Effector memory CD4-positive, alpha-beta T cell (primary cell): ENCODE data around the gene P2RX3.
"Not testable (repeated sequence)": the region's sequence is repeated elsewhere in the genome, so short reads cannot be mapped to it uniquely, and the experiment has no call there.

Experiments used
- DNase-seq, 3 donors: peaks; one replicate each; pipeline ENCODE4 v3.0.0-alpha.2; 2020
- H3K27ac ChIP-seq: 2 replicates; pipeline ENCODE4 v1.7.0; 2013; ENCODE audit warnings: mild to moderate bottlenecking, low read length, moderate library complexity; ENCODE audit not compliant: insufficient read depth, poor library complexity, severe bottlenecking
- H3K27me3 ChIP-seq: replicated peaks from 2 replicates; pipeline ENCODE4 v1.7.0; 2013; ENCODE audit warnings: mild to moderate bottlenecking, low read length; ENCODE audit not compliant: insufficient read depth, control insufficient read depth, poor library complexity, severe bottlenecking
- H3K36me3 ChIP-seq: 2 replicates; pipeline ENCODE4 v1.7.0; 2013; ENCODE audit warnings: mild to moderate bottlenecking, low read length, moderate library complexity; ENCODE audit not compliant: control insufficient read depth, insufficient read depth
- H3K4me1 ChIP-seq: 2 replicates; pipeline ENCODE4 v1.7.0; 2013; ENCODE audit warnings: low read length, mild to moderate bottlenecking; ENCODE audit not compliant: control insufficient read depth, insufficient read depth, poor library complexity, severe bottlenecking
- H3K4me3 ChIP-seq: 2 replicates; pipeline ENCODE4 v1.7.0; 2013; ENCODE audit warnings: low read length, low read depth, mild to moderate bottlenecking; ENCODE audit not compliant: insufficient read depth, poor library complexity, severe bottlenecking
- H3K9me3 ChIP-seq: 2 replicates; pipeline ENCODE4 v1.7.0; 2013; ENCODE audit warnings: mild to moderate bottlenecking, low read length, moderate library complexity; ENCODE audit not compliant: control insufficient read depth

P2RX3 gene

GRCh38 chr11:57358991-57359390 lies 20.8 kb downstream of the P2RX3 start:
- no peaks in the 10 kb centered on the region for H3K27me3 ChIP-seq
- H3K36me3 ChIP-seq: no peaks in the 10 kb centered on the region
- H3K4me3 ChIP-seq: no peak overlapping the region
- no peak for DNase-seq
- no peak overlapping the region for H3K27ac ChIP-seq
- no peaks in the 10 kb centered on the region for H3K9me3 ChIP-seq
- H3K4me1 ChIP-seq: no peaks in the 10 kb centered on the region

GRCh38 chr11:57359396-57359795 lies 21.2 kb downstream of the P2RX3 start:
- Histone ChIP-seq H3K36me3 (no peaks in the 10 kb centered on the region), H3K4me3 (no peak overlapping the region), H3K9me3 (no peaks in the 10 kb centered on the region), H3K4me1 (no peaks in the 10 kb centered on the region), H3K27ac (no peak overlapping the region), H3K27me3 (no peaks in the 10 kb centered on the region)
- no peak for DNase-seq

GRCh38 chr11:57359896-57360690 lies 21.9 kb downstream of the P2RX3 start:
- H3K4me1 ChIP-seq: no peaks in the 10 kb centered on the region
- no peak for DNase-seq
- no peak overlapping the region for H3K27ac ChIP-seq
- H3K36me3 ChIP-seq: no peaks in the 10 kb centered on the region
- no peak overlapping the region for H3K4me3 ChIP-seq
- H3K9me3 ChIP-seq: no peaks in the 10 kb centered on the region
- H3K27me3 ChIP-seq: no peaks in the 10 kb centered on the region

GRCh38 chr11:57360991-57361390 lies 22.8 kb downstream of the P2RX3 start:
- no peaks in the 10 kb centered on the region for H3K4me1 ChIP-seq
- no peak overlapping the region for H3K4me3 ChIP-seq
- H3K9me3 ChIP-seq: no peaks in the 10 kb centered on the region
- no peaks in the 10 kb centered on the region for H3K27me3 ChIP-seq
- H3K36me3 ChIP-seq: no peaks in the 10 kb centered on the region
- no peak overlapping the region for H3K27ac ChIP-seq
- DNase-seq: no peak

- H3K27me3 ChIP-seq, DNase-seq, H3K4me3 ChIP-seq, H3K9me3 ChIP-seq, H3K27ac ChIP-seq, H3K36me3 ChIP-seq, H3K4me1 ChIP-seq: not testable (repeated sequence)
Measured at GRCh38 chr11:57361420-57361819, 23.3 kb downstream of the P2RX3 start.

GRCh38 chr11:57361926-57362325 lies 23.8 kb downstream of the P2RX3 start:
- DNase-seq: no peak
- Histone ChIP-seq H3K27me3 (no peaks in the 10 kb centered on the region), H3K27ac (no peak overlapping the region), H3K9me3 (no peaks in the 10 kb centered on the region), H3K4me3 (no peak overlapping the region), H3K36me3 (no peaks in the 10 kb centered on the region), H3K4me1 (no peaks in the 10 kb centered on the region)

GRCh38 chr11:57363131-57364080 lies 25.3 kb downstream of the P2RX3 start:
- Histone ChIP-seq H3K27me3 (no peaks in the 10 kb centered on the region), H3K4me1 (no peaks in the 10 kb centered on the region), H3K4me3 (no peak overlapping the region), H3K36me3 (no peaks in the 10 kb centered on the region), H3K27ac (no peak overlapping the region), H3K9me3 (no peaks in the 10 kb centered on the region)
- DNase-seq: no peak

GRCh38 chr11:57364851-57365660 lies 26.9 kb downstream of the P2RX3 start:
- no peak overlapping the region for H3K4me3 ChIP-seq
- no peak overlapping the region for H3K27ac ChIP-seq
- H3K27me3 ChIP-seq: no peaks in the 10 kb centered on the region
- DNase-seq: no peak
- no peaks in the 10 kb centered on the region for H3K36me3 ChIP-seq
- H3K9me3 ChIP-seq: no peaks in the 10 kb centered on the region
- no peaks in the 10 kb centered on the region for H3K4me1 ChIP-seq

- H3K4me3 ChIP-seq: no peak overlapping the region
- no peaks in the 10 kb centered on the region for H3K27me3 ChIP-seq
- H3K27ac ChIP-seq: no peak overlapping the region
- no peaks in the 10 kb centered on the region for H3K9me3 ChIP-seq
- H3K36me3 ChIP-seq: no peaks in the 10 kb centered on the region
- DNase-seq: no peak
- no peaks in the 10 kb centered on the region for H3K4me1 ChIP-seq
Measured at GRCh38 chr11:57368106-57368844, 30.1 kb downstream of the P2RX3 start.
